ENCODE results near the gene RANGRF.

RANGRF gene

DNA sequence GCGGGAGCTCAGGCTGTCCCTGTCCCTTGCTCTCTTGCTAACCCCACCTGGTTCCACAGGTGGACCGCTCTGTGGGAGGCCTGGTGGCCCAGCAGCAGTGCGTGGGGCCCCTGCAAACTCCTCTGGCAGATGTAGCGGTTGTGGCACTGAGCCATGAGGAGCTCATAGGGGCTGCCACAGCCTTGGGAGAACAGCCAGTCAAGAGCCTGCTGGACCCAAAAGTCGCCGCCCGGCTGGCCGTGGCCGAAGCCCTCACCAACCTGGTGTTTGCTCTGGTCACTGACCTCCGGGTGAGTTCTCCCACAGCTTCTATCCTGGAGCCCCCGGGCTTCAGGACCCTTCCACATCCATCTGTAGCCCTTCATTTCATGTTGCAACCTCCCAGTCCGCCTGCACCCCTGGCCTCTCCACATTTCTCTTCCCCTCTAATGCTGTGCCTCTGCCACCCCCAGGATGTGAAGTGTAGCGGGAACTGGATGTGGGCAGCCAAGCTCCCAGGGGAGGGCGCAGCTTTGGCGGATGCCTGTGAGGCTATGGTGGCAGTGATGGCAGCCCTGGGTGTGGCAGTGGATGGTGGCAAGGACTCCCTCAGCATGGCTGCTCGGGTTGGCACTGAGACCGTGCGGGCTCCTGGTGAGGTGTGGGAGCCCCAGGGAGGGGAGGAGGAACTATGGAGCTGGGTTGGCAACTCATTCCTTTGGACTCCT is 23.5 kb upstream of the RANGRF start:
- POLR2A ChIA-PET = interaction anchor here (1.7 kb wide), 1 partner anchor 17 kb away, joined by 4 read pairs; the partner anchor contains the start of gene CTC1
- DNase-seq (ENCODE audit: extremely low spot score) = no peak
- TF ChIP-seq, protein P1, sequence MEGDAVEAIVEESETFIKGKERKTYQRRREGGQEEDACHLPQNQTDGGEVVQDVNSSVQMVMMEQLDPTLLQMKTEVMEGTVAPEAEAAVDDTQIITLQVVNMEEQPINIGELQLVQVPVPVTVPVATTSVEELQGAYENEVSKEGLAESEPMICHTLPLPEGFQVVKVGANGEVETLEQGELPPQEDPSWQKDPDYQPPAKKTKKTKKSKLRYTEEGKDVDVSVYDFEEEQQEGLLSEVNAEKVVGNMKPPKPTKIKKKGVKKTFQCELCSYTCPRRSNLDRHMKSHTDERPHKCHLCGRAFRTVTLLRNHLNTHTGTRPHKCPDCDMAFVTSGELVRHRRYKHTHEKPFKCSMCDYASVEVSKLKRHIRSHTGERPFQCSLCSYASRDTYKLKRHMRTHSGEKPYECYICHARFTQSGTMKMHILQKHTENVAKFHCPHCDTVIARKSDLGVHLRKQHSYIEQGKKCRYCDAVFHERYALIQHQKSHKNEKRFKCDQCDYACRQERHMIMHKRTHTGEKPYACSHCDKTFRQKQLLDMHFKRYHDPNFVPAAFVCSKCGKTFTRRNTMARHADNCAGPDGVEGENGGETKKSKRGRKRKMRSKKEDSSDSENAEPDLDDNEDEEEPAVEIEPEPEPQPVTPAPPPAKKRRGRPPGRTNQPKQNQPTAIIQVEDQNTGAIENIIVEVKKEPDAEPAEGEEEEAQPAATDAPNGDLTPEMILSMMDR (IDR thresholded peaks at IDR 0.05; ENCODE audit: control extremely low read depth, extremely low read depth, low read depth, missing control alignments) = no peak
- CTCF ChIA-PET = interaction anchor here (1.2 kb wide), 1 partner anchor 119 kb away, joined by 3 read pairs; no protein-coding TSS in a partner anchor

DNA sequence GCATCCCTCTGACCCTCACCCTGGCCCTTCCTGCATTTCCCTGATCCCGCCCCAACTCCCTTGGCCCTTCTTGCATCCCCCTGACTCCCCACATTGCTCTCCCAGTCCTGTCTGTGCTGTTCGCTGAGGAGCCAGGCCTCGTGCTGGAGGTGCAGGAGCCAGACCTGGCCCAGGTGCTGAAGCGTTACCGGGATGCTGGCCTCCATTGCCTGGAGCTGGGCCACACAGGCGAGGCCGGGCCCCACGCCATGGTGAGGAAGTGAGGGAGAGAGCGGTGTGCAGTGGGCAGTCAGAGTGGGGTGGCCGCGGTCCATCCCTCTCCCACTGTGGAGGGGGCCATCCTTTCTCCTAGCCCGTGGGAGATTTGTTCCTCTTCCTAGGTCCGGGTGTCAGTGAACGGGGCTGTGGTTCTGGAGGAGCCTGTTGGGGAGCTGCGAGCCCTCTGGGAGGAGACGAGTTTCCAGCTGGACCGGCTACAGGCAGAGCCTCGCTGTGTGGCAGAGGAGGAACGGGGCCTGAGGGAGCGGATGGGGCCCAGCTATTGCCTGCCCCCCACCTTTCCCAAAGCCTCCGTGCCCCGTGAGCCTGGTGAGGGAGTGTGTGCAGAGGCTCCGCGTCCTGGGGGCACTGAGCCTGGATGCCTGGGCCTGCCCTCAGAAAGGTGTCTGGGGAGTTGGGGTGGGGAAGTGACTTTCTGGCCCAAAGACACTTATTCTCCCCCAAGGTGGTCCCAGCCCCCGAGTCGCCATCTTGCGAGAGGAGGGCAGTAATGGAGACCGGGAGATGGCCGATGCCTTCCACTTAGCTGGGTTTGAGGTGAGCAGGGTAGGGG is 21.6 kb upstream of the RANGRF start:
- DNase-seq (ENCODE audit: extremely low spot score) = no peak
- TF ChIP-seq, protein P1 (IDR thresholded peaks at IDR 0.05; ENCODE audit: control extremely low read depth, extremely low read depth, low read depth, missing control alignments) = no peak
- POLR2A ChIA-PET = no interaction called here
- CTCF ChIA-PET = no interaction called here

DNA sequence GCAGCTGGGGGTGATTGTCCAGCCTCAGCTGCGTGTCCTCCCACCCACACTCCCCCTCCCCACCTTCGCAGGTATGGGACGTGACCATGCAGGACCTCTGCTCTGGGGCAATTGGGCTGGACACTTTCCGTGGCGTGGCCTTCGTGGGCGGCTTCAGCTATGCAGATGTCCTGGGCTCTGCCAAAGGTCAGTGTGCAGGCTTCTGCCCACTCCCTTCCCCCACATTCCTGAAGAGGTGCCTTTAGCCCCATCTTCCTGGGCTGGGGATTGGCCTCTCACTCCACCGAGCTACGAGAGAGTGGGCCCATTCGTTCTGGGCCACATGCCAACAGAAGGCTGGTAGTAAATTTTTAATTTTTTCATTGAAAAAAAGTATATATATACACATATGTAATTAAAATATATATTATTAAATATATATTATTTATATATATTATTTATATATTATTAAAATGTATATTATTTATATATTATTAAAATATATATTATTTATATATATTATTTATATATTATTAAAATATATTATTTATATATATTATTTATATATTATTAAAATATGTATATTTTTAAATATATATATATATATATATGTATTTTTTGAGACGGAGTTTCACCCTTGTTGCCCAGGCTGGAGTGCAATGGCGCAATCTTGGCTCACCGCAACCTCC is 20.9 kb upstream of the RANGRF start:
- DNase-seq (ENCODE audit: extremely low spot score) = no peak
- CTCF ChIA-PET = no interaction called here
- POLR2A ChIA-PET = no interaction called here
- TF ChIP-seq, protein P1 (IDR thresholded peaks at IDR 0.05; ENCODE audit: control extremely low read depth, extremely low read depth, low read depth, missing control alignments) = no peak

DNA sequence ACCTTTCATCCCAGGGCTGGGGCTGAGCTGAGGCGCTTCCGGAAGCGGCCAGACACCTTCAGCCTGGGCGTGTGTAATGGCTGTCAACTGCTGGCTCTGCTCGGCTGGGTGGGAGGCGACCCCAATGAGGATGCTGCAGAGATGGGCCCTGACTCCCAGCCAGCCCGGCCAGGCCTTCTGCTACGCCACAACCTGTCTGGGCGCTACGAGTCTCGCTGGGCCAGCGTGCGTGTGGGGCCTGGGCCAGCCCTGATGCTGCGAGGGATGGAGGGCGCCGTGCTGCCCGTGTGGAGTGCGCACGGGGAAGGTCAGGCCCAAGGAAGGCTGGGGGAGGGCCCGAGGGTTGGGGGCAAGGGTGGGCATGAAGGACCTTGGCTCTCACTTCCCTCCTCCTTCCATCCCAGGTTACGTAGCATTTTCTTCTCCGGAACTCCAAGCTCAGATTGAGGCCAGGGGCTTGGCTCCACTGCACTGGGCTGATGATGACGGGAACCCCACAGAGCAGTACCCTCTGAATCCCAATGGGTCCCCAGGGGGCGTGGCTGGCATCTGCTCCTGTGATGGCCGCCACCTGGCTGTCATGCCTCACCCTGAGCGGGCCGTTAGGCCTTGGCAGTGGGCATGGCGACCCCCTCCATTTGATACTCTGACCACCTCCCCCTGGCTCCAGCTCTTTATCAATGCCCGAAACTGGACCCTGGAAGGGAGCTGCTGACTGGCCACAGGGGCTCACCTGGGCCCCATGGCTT is 19.7 kb upstream of the RANGRF start:
- DNase-seq (ENCODE audit: extremely low spot score) = no peak
- TF ChIP-seq, protein P1 (IDR thresholded peaks at IDR 0.05; ENCODE audit: control extremely low read depth, extremely low read depth, low read depth, missing control alignments) = no peak
- CTCF ChIA-PET = interaction anchor here (1.0 kb wide), 1 partner anchor 15 kb away, joined by 3 read pairs; no protein-coding TSS in a partner anchor
- POLR2A ChIA-PET = no interaction called here

DNA sequence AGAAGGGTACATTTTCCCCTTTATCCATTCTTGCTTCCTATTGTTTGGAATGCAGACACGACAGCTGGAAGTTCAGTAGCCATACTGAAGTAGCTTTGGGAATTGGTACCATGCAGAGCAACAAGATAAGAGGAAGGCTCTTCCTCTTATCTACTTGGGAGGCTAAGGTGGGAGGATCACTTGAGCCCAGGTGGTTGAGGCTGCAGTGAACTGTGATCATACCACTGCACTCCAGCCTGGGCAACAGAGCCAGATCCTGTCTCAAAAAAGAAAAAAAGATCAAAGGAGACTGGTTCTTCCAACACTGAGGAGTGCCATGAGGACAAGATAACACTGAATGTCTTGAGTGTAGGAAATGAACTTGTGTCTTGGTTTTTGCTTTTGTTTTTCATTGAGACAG is 16.0 kb upstream of the RANGRF start:
- ChIA-PET CTCF (no interaction called here), POLR2A (no interaction called here)
- no peak for DNase-seq (ENCODE audit: extremely low spot score)
- TF ChIP-seq, protein P1 (IDR thresholded peaks at IDR 0.05; ENCODE audit: control extremely low read depth, extremely low read depth, low read depth, missing control alignments) = no peak
